NCI-H2196 (cell line): ENCODE results near the gene C11orf16.
"Not testable (repeated sequence)": the region's sequence is repeated elsewhere in the genome, so short reads cannot be mapped to it uniquely, and the experiment has no call there.

ENCODE experiments used
- DNase-seq: peaks from one replicate; lab custom pipeline; 2025; ENCODE audit not compliant: unreplicated experiment; lab: John Stamatoyannopoulos, UW

Gene C11orf16

DNA sequence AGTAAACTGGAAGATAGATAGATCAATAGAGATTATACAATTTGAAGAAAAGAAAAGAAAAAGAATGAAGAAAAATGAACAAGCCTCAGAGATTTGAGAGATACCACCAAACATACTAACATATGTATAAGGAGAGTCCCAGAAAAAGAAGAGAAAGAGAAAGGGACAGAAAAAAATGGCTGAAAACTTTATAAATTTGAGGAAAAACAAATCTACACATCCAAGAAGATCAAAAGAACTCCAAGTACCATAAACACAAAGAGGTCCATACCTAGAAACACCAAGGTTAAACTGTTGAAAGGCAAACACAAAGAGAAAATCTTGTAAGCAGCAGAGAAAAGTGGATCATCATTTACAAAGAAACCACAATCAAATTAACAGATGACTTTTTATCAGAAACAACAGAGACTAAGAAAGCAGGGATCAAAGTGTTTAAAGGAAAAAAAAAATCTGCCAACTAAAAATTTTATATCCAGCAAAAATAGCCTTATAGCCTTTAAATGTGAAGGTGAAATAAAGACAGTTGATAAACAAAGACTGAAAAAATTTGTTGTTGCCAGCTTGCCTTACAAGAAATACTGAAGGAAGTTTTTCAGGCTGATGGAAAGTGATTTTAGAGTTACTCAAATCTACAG lies 33.5 kb downstream of the C11orf16 start:
- DNase-seq = no peak

DNA sequence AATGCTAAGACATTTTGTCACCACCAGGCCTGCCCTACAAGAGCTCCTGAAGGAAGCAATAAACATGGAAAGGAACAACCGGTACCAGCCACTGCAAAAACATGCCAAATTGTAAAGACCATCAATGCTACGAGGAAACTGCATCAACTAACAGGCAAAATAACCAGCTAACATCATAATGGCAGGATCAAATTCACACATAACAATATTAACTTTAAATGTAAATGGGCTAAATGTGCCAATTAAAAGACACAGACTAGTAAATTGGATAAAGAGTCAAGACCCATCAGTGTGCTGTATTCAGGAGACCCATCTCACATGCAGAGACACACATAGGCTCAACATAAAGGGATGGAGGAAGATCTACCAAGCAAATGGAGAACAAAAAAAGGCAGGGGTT lies 41.6 kb downstream of the C11orf16 start:
- not testable (repeated sequence) for DNase-seq

DNA sequence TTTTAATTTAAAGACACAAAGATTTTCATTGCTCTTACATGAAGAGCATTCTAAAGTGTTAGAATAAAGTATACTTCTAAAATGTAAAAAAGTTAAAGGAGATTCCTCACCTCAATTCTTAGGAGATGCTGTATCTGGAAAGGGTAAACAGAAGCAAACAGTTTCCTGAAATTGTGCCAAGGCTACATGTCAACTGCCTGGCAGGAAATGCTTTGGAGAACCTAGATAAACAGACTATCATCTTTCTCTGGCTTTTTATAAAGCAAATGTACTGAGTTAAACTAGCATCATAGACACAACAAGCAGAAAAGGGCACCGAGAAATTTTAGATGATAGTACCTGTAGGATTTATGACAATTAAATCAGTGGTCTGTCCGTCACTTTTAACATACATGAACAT lies 46.4 kb downstream of the C11orf16 start:
- peak; percentile 79 for DNase-seq

DNA sequence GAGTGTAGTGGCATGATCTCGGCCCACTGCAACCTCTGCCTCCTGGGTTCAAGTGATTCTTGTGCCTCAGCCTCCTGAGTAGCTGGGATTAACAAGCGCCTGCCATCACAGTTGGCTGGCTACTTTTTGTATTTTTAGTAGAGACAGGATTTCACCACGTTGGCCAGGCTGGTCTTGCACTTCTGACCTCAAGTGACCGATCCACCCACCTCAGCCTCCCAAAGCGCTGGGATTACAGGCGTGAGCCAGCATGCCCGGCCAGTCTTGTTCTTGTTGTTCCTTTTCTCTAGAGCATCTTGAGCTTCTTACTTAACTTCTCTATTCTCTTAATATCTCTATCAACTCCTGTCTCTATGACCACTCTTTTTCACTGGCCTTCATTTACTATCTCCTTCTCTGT lies 51.2 kb downstream of the C11orf16 start:
- not testable (repeated sequence) for DNase-seq

DNA sequence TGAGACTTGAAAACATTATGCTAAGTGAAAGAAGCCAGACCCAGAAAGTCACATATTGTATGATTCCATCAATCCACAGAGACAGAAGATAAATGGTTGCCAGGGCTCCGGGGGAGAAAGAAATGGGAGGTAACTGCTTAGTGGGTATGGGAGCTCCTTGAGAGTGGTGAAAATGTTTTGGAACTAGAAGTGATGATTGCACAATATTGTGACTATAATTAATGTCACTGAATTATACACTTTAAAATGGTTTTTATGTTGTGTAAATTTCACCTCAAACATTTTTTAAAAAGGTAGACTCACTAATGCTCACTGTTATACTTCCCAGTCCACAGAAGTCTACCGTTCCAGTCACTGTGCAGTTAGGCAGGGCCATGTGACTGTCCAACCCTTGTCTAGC lies 54.0 kb downstream of the C11orf16 start:
- no peak for DNase-seq

DNA sequence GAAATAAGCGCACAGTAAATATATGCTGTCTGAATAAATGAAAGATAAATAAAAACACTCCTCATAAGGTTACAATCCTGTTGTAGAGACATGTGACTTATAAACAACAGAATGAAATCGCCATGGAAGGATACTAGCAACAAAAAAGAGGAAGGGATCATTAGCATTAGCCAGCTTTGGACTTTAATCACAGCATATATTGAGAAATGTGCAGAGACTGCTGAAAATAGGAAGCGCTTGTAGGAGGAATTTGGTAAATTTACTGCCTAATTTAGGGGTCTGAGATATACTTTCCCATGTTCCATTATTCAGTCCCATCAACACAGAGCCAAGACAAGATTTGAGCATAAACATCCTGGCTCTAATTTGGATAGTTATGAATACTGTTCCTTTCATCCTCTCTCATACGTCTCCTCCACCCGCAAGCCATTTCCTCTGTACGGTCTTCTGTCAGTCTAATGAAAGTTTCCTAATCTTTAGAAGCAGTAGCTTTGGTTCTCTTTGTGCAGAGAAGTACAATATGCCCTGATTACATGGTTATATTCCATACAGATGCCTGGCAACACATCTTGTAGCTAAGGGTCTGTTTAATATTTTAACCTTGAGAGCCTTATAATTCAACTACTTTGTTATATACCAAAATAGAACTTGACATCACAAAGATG lies 58.9 kb downstream of the C11orf16 start:
- no peak for DNase-seq

DNA sequence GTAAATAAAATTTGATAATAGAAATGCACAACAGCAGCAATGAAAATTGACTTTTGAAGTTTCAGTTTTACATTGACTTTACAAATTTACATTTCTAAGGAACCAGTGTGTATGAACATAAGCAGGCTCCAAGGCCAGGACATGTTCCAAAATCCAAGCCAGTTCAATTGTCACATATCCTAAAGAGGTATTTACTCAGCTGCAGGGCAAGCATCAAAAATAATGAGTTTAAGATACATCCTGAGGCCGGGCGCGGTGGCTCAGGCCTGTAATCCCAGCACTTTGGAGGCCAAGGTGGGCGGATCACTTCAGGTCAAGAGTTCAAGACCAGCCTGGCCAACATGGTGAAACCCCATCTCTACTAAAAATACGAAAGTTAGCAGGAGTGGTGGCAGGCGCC lies 60.8 kb downstream of the C11orf16 start:
- peak; percentile 9 for DNase-seq

DNA sequence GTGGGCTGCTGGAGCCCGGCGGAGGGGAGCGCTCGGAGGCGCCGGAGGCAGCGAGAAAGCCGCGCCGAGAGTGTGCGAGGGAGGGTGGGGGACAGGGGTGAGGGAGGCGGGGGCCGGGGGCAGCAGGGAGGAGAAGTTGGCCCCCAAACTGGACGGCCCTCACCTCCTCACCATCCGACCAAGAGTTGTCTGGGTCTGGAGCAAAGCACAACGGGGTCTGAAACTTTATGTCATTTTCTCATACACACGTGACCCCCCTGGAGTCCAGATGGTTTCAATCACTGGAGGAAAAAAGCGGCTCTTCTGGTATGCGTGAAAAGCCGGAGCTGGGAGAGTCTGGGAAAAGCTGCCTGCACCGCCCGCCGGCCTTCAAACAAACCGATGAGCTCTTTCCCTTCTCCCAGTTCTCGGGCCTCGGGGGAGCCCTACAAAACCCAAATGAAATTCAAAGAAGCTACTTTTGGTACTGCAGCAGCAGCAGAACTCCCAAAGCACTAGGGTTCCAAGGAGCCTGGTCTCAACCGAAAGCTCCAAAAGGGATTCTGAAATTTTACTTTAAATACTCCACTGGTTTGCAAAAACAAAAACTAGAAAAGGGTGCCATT lies 61.5 kb downstream of the C11orf16 start:
- DNase-seq = peak; percentile 44

DNA sequence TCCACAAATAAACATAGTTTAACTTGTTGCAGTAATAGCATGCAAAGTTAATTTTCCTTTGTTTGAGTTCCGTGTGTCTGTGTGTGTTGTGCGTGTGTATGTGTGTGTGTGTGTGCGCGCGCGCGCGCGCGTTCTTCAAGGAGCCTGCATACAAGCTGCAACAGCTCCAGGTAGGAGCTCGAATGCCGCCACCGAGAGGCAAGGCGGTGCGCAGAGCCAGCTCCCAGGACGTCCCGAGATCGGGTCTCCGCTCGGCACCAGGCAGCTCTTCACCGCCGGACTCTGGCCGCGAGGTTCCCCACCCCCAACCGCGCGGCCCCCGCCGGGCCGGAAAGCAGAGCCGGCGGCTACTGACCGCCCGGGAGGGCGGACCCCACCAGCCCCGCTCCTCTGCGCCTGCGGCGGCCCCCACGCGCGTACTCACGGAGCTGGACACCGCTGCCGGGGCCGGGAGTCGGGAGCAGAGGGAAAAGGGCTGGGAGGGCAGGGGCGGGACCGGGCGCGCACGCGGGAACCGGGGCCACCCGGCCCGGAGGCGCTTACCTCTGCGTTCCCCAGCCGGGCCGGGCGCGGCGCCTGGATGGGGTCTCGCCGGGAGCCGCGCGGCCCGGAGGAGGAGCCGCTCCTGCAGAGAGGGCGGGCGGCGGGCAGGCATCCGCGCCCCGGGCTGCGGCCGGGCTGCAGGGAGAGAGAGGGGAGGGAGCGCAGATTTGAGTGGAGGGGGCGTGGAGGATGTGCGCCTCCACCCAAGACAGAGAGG lies 62.2 kb downstream of the C11orf16 start:
- peak; percentile 48 for DNase-seq
